ENCODE results near the gene HPSE. TPM values are rescaled to one million over a fixed set of nuclear protein-coding genes. Genes with fewer than 3 reads are reported as not detected.
A peak's percentile ranks its signal among the peaks of the same experiment; 100 is the strongest.

HPSE gene
- polyA plus RNA-seq, 3 donors = 21.2 to 65.8 (median 31.2) TPM

DNA sequence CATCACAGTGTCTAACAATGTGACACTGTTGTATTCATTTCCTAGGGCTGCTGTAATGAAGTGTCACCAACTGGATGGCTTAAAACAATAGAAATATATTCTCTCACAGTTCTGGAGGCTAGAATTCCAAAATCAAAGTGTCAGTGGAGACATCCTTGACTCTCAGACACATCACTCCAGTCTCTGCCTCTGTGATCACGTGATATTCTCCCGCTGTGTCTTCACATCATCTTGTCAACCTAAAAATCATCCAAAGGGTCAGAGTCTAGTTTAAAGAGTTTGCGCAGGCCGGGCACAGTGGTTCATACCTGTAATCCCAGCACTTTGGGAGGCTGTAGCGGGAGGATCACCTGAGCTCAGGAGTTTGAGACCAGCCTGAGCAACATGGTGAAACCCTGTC lies 36.6 kb upstream of the HPSE start:
- Histone ChIP-seq H3K27ac (ENCODE audit: low read depth in 1 of 2, low read length in 2 of 2) (no peak overlapping the region), H3K9me3 (replicated peaks in 1 of 2; ENCODE audit: control insufficient read depth in 1 of 2, insufficient read depth in 1 of 2, low read length in 2 of 2) (peaks cover 0 to 8% of the 10 kb centered on the region in 2 donors), H3K36me3 (replicated peaks in 1 of 2; ENCODE audit: control insufficient read depth in 1 of 2, insufficient read depth in 2 of 2, low read length in 2 of 2) (no peaks in the 10 kb centered on the region), H2AFZ (ENCODE audit: insufficient read depth, low read depth, low read length, poor library complexity, severe bottlenecking) (no peak overlapping the region), H3K4me3 (replicated peaks in 1 of 3; ENCODE audit: low read depth in 2 of 3, low read length in 3 of 3) (no peak overlapping the region), H3K4me2 (replicated peaks; ENCODE audit: extremely low read depth, low read length, poor library complexity, severe bottlenecking) (no peak overlapping the region), H3K27me3 (ENCODE audit: control insufficient read depth in 2 of 2, insufficient read depth in 2 of 2, low read length in 2 of 2) (no peaks in the 10 kb centered on the region), H4K20me1 (ENCODE audit: insufficient read depth, low read length) (no peaks in the 10 kb centered on the region), H3K79me2 (ENCODE audit: insufficient read depth, low read length) (no peaks in the 10 kb centered on the region), H3K9ac (ENCODE audit: insufficient read depth, low read length, poor library complexity, severe bottlenecking) (no peak overlapping the region), H3K4me1 (ENCODE audit: control insufficient read depth in 1 of 2, insufficient read depth in 2 of 2, low read length in 2 of 2) (peaks cover 35 to 50% of the 10 kb centered on the region in 2 donors)
- no peak overlapping the region for H3K4me3 Mint-ChIP-seq
- TF ChIP-seq, protein P1, sequence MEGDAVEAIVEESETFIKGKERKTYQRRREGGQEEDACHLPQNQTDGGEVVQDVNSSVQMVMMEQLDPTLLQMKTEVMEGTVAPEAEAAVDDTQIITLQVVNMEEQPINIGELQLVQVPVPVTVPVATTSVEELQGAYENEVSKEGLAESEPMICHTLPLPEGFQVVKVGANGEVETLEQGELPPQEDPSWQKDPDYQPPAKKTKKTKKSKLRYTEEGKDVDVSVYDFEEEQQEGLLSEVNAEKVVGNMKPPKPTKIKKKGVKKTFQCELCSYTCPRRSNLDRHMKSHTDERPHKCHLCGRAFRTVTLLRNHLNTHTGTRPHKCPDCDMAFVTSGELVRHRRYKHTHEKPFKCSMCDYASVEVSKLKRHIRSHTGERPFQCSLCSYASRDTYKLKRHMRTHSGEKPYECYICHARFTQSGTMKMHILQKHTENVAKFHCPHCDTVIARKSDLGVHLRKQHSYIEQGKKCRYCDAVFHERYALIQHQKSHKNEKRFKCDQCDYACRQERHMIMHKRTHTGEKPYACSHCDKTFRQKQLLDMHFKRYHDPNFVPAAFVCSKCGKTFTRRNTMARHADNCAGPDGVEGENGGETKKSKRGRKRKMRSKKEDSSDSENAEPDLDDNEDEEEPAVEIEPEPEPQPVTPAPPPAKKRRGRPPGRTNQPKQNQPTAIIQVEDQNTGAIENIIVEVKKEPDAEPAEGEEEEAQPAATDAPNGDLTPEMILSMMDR (IDR thresholded peaks at IDR 0.05) = no peak
- H3K4me1 Mint-ChIP-seq = peaks cover 51% of the 10 kb centered on the region
- 100% methylated on average over 5 of the region's 5 CpGs for WGBS (ENCODE audit: insufficient coverage)
- intact Hi-C loops (cut with micrococcal nuclease) = no loop called here
- peak overlapping the region in 3 of 7 donors; percentile 3 to 46 (median 27) for H3K27ac Mint-ChIP-seq
- peaks cover under 1 to 18% (median 12%) of the 10 kb centered on the region in 7 donors for H3K9me3 Mint-ChIP-seq
- H3K36me3 Mint-ChIP-seq = peaks cover 0 to 3% of the 10 kb centered on the region in 2 donors
- DNase-seq = no peak
- peaks cover 0 to 2% (median 0%) of the 10 kb centered on the region in 3 donors for H3K27me3 Mint-ChIP-seq (ENCODE audit: low read depth in 3 of 3)

DNA sequence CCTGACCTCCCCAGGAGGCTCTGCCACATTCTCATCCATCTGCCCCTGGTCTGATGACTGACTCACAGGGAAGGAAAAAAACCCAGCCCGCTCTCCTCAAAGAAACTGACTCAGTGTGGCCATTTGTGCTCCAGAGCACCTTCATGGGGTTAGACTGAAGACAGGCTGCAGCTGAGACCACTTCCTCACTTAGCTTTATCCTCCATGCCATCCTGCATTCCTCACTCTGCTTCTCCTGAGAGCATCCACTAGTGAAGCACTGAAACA lies 35.9 kb upstream of the HPSE start:
- peaks cover 35 to 50% of the 10 kb centered on the region in 2 donors for H3K4me1 ChIP-seq (ENCODE audit: control insufficient read depth in 1 of 2, insufficient read depth in 2 of 2, low read length in 2 of 2)
- H4K20me1 ChIP-seq (ENCODE audit: insufficient read depth, low read length) = no peaks in the 10 kb centered on the region
- peak overlapping the region in 1 of 2 donors; percentile 55 for H3K27ac ChIP-seq (ENCODE audit: low read depth in 1 of 2, low read length in 2 of 2)
- peak overlapping the region in 1 of 3 experiments; percentile 59 for H3K4me3 ChIP-seq (replicated peaks in 1 of 3; ENCODE audit: low read depth in 2 of 3, low read length in 3 of 3)
- Mint-ChIP-seq H3K27me3 (ENCODE audit: low read depth in 3 of 3) (peaks cover 0 to 2% (median 0%) of the 10 kb centered on the region in 3 donors), H3K27ac (peak overlapping the region; percentile 50 to 88 (median 74)), H3K9me3 (peaks cover 0 to 15% (median 9%) of the 10 kb centered on the region in 7 donors), H3K4me1 (peaks cover 54% of the 10 kb centered on the region), H3K4me3 (peak overlapping the region; percentile 10 to 64), H3K36me3 (peaks cover 0 to 3% of the 10 kb centered on the region in 2 donors)
- H2AFZ ChIP-seq (ENCODE audit: insufficient read depth, low read depth, low read length, poor library complexity, severe bottlenecking) = peak overlapping the region; percentile 28
- TF ChIP-seq, protein P1 (IDR thresholded peaks at IDR 0.05) = no peak
- peaks cover 0 to 7% of the 10 kb centered on the region in 2 donors for H3K9me3 ChIP-seq (replicated peaks in 1 of 2; ENCODE audit: control insufficient read depth in 1 of 2, insufficient read depth in 1 of 2, low read length in 2 of 2)
- no peaks in the 10 kb centered on the region for H3K79me2 ChIP-seq (ENCODE audit: insufficient read depth, low read length)
- H3K9ac ChIP-seq (ENCODE audit: insufficient read depth, low read length, poor library complexity, severe bottlenecking) = no peak overlapping the region
- intact Hi-C loops (cut with micrococcal nuclease) = no loop called here
- no CpG with 5 or more reads among the region's 1 CpG for WGBS (ENCODE audit: insufficient coverage)
- H3K27me3 ChIP-seq (ENCODE audit: control insufficient read depth in 2 of 2, insufficient read depth in 2 of 2, low read length in 2 of 2) = no peaks in the 10 kb centered on the region
- peak; percentile 20 to 66 (median 46) for DNase-seq
- H3K36me3 ChIP-seq (replicated peaks in 1 of 2; ENCODE audit: control insufficient read depth in 1 of 2, insufficient read depth in 2 of 2, low read length in 2 of 2) = no peaks in the 10 kb centered on the region
- peak overlapping the region; percentile 64 for H3K4me2 ChIP-seq (replicated peaks; ENCODE audit: extremely low read depth, low read length, poor library complexity, severe bottlenecking)
